Thoracic aorta (tissue), 2 donors: ENCODE data around the gene SLCO3A1. TPM values are rescaled to one million over a fixed set of nuclear protein-coding genes. Genes with fewer than 3 reads are reported as not detected.

Experiments used
- ATAC-seq: fragments of 150-250 bp; one replicate; pipeline ENCODE4 v1.8.0; 2017; ENCODE audit warnings: low read depth; ENCODE audit not compliant: insufficient number of reproducible peaks, low FRiP score
- DNase-seq: peaks from one replicate; pipeline ENCODE4 v3.0.0-alpha.2; 2020; ENCODE audit warnings: low spot score
- H3K27ac ChIP-seq, 2 donors: fragments of 200-600 bp; sonication (generic); 1 replicate in 1 of 2; 2 replicates in 1 of 2; pipeline ENCODE4 v1.5.1; 2016; ENCODE audit warnings: mild to moderate bottlenecking in 2 of 2, moderate library complexity in 2 of 2
- H3K27me3 ChIP-seq: fragments of 200-600 bp; sonication (generic); replicated peaks from 2 replicates; pipeline ENCODE4 v1.6.0; 2016; ENCODE audit warnings: mild to moderate bottlenecking; ENCODE audit not compliant: insufficient read depth
- H3K36me3 ChIP-seq: fragments of 200-600 bp; sonication (generic); one replicate; pipeline ENCODE4 v1.5.1; 2016
- H3K4me1 ChIP-seq, 2 donors: fragments of 200-600 bp; sonication (generic); 1 replicate in 1 of 2; 2 replicates in 1 of 2; pipeline versions ENCODE4 v1.5.1 to v1.6.0; 2016; ENCODE audit warnings: low read depth in 2 of 2, mild to moderate bottlenecking in 1 of 2; ENCODE audit not compliant: control insufficient read depth in 1 of 2
- H3K4me3 ChIP-seq: fragments of 200-600 bp; sonication (generic); 2 replicates; pipeline ENCODE4 v1.5.1; 2016; ENCODE audit warnings: mild to moderate bottlenecking
- H3K9me3 ChIP-seq: fragments of 200-600 bp; sonication (generic); 2 replicates; pipeline ENCODE4 v1.5.1; 2016
- total RNA-seq, 2 donors: library from RNA; depleted of rRNA; stranded (reverse); fragments of >200 nt; gene quantifications; one replicate each; pipeline versions ENCODE4 v1.1.0 to v1.2.3, GENCODE V29; 2016
- TF ChIP-seq, protein P1 (sequence below): fragments of 200-600 bp; sonication (generic); IDR thresholded peaks from one replicate; pipeline ENCODE4 v1.5.1; 2019; ENCODE audit warnings: antibody characterized with exemption

Gene SLCO3A1
- total RNA-seq, 2 donors from 2014 or later, result 16.5 to 39.1 TPM

DNA sequence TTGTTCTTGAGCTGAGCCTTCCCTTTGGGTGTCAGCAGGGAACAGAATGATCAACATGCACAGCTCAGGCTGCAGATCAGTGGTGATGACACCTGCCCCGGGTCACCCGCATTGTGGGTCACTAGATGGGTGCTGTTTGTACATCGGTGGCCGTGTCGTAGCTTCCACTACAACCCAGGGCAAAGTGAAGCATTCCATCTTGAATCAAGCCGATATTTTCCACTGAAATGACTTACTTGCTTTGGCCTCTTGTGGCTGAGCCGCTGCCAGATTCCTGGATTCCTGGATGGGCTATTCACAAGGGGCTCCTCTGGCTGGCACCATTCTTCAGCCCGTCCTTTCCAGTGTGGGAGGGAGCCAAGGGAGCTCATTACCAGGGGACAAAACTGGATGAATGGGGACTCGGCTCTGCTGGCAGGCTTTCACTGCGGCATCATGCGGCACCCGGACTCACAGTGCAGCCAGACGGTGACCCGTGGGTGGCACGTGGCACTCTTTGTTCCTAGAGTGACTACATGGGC lies 65.6 kb downstream of the SLCO3A1 start:
- no peaks in the 10 kb centered on the region for H3K9me3 ChIP-seq
- H3K36me3 ChIP-seq, result no peaks in the 10 kb centered on the region
- TF ChIP-seq, protein P1, sequence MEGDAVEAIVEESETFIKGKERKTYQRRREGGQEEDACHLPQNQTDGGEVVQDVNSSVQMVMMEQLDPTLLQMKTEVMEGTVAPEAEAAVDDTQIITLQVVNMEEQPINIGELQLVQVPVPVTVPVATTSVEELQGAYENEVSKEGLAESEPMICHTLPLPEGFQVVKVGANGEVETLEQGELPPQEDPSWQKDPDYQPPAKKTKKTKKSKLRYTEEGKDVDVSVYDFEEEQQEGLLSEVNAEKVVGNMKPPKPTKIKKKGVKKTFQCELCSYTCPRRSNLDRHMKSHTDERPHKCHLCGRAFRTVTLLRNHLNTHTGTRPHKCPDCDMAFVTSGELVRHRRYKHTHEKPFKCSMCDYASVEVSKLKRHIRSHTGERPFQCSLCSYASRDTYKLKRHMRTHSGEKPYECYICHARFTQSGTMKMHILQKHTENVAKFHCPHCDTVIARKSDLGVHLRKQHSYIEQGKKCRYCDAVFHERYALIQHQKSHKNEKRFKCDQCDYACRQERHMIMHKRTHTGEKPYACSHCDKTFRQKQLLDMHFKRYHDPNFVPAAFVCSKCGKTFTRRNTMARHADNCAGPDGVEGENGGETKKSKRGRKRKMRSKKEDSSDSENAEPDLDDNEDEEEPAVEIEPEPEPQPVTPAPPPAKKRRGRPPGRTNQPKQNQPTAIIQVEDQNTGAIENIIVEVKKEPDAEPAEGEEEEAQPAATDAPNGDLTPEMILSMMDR, result no peak
- ATAC-seq (no peak), DNase-seq (peak; percentile 50)
- H3K27ac ChIP-seq, result peak overlapping the region; percentile 49 to 52
- H3K4me3 ChIP-seq, result peak overlapping the region; percentile 30
- H3K27me3 ChIP-seq, result no peaks in the 10 kb centered on the region
- H3K4me1 ChIP-seq, result peaks cover 18 to 53% of the 10 kb centered on the region in 2 donors

DNA sequence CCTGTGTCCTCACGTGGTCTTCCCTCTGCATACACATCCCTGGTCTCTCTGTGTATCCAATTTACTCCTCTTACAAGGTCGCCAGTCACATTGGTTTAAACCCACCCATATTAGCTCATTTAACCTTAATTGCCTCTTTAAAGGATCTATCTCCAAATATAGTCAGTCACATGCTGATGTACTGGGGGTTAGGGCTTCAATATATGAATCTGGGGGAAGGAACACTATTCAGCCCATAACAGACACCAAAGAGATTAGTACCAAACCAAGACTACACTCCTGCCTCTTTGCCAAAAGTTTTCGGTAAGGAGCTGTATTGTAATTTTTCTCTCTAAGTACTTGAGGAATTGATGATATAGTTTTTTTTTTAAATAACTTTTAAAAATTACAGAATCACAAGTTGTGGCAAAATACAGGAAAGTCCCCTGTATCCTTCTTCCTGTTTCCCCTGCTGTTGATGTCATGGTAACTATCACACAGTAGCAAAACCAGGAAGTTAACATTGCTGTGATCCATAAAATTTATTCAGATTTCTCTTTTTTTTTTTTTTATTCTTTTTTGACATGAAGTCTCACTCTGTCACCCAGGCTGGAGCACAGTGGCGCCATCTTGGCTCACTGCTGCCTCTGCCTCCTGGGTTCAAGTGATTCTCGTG lies 67.8 kb downstream of the SLCO3A1 start:
- peaks cover 18 to 63% of the 10 kb centered on the region in 2 donors for H3K4me1 ChIP-seq
- H3K9me3 ChIP-seq, result no peaks in the 10 kb centered on the region
- no peak overlapping the region for H3K4me3 ChIP-seq
- no peaks in the 10 kb centered on the region for H3K36me3 ChIP-seq
- DNase-seq (no peak), ATAC-seq (no peak)
- H3K27ac ChIP-seq, result peak overlapping the region in 1 of 2 donors; percentile 34
- TF ChIP-seq, protein P1, result no peak
- no peaks in the 10 kb centered on the region for H3K27me3 ChIP-seq

DNA sequence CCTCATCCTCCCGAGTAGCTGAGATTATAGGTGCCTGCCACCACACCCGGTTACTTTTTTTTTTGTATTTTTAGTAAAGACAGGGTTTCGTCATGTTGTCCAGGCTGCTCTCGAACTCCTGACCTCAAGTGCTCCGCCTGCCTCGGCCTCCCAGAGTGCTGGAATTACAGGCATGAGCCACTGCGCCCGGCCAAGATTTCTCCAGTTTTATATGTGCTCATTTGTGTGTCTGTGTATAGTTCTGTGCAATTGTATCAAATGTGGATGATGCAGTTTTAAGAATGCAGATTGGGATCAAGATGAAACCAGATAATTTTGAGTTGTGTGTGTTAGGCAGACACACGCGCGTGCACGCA lies 68.3 kb downstream of the SLCO3A1 start:
- no peak for ATAC-seq
- TF ChIP-seq, protein P1, result no peak
- Histone ChIP-seq H3K4me3 (no peak overlapping the region), H3K4me1 (peaks cover 18 to 67% of the 10 kb centered on the region in 2 donors), H3K27me3 (no peaks in the 10 kb centered on the region), H3K36me3 (no peaks in the 10 kb centered on the region), H3K27ac (peak overlapping the region in 1 of 2 donors; percentile 7), H3K9me3 (no peaks in the 10 kb centered on the region)
- no peak for DNase-seq

DNA sequence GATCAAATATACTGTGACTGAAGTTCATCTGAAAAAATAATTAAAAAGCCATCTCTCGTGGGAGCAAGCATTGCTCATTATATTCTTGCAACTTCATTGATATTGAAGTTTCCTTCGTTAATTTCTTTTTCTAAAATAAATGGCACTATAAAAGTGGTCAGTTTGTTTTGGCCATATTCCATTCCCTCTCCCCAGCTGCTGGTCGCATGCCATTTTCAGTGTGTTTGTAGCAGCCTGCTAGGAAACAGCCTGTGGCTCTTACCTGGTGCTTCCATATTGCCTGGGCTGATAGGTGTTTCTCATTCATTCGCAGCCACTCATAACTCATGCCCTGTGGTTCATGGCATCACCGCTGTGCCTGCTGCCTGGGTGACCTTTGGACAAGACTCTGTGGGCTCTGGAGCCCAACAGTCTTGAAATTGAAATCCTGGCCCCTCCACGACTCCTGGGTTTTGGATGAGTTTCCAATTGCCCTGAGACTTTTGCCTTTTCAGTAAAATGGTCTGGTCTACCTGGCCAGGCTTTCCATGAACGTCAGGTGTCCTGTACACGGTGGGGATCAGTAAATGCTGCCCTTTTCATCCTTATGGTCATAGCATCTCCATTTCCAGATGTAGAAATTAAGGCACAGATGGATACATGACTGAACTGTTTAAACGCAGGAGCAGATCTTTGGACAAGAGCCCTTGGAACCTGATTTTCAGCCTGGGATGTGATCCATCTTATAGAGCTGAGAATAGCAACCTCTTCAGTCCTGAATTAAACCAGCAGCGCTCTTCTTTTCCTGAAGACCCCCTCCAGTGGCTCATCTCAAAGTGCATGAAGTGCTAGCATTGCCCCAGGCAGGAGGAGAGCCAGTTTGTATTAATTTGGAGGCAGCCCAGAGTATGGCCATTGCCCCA lies 69.4 kb downstream of the SLCO3A1 start:
- TF ChIP-seq, protein P1, result no peak
- H3K4me1 ChIP-seq, result peaks cover 25 to 73% of the 10 kb centered on the region in 2 donors
- ATAC-seq (no peak), DNase-seq (no peak)
- H3K27me3 ChIP-seq, result no peaks in the 10 kb centered on the region
- no peaks in the 10 kb centered on the region for H3K9me3 ChIP-seq
- H3K4me3 ChIP-seq, result no peak overlapping the region
- H3K27ac ChIP-seq, result peak overlapping the region in 1 of 2 donors; percentile 14
- no peaks in the 10 kb centered on the region for H3K36me3 ChIP-seq

DNA sequence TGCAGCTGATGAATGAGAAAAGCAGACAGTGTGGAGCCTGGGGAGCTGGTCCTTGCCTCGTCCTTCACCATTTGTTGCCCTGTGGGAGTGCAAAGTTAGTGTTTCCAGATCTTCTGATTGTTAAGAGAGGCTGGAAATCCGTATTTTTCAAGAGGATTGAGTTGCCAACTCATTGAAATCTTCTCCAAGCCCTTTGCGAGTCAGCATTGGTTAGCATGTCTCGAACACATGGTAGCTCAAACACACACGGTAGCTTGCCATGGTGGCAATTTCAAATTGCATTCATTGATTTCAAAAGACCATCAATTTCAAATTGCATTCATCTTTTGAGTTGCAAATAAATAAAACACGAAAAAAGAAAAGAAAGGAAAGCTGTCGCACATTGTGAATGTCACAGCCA lies 70.7 kb downstream of the SLCO3A1 start:
- peaks cover 25 to 67% of the 10 kb centered on the region in 2 donors for H3K4me1 ChIP-seq
- no peak overlapping the region for H3K4me3 ChIP-seq
- TF ChIP-seq, protein P1, result no peak
- ATAC-seq, result no peak
- no peak overlapping the region for H3K27ac ChIP-seq
- H3K36me3 ChIP-seq, result no peaks in the 10 kb centered on the region
- DNase-seq, result no peak
- H3K27me3 ChIP-seq, result no peaks in the 10 kb centered on the region
- no peaks in the 10 kb centered on the region for H3K9me3 ChIP-seq
